Peyer's patch (tissue), 4 donors: ENCODE measurements around the gene OXNAD1. TPM values are rescaled to one million over a fixed set of nuclear protein-coding genes. Genes with fewer than 3 reads are reported as not detected.

Source experiments
- DNase-seq, 3 donors: peaks; one replicate each; pipeline ENCODE4 v3.0.0-alpha.2; 2017 to 2019
- H3K27ac ChIP-seq, 4 donors: fragments of 200-600 bp; sonication (generic); one replicate each; pipeline ENCODE4 v1.5.1; 2016 to 2019
- H3K27me3 ChIP-seq, 2 donors: fragments of 200-600 bp; sonication (generic); one replicate each; pipeline ENCODE4 v1.5.1; 2019
- H3K36me3 ChIP-seq, 3 donors: fragments of 200-600 bp; sonication (generic); one replicate each; pipeline ENCODE4 v1.5.1; 2016 to 2019
- H3K4me1 ChIP-seq, 4 donors: fragments of 200-600 bp; sonication (generic); one replicate each; pipeline ENCODE4 v1.5.1; 2016 to 2019
- H3K4me3 ChIP-seq, 4 donors: fragments of 200-600 bp; sonication (generic); 1 replicate in 3 of 4; 2 replicates in 1 of 4; pipeline ENCODE4 v1.5.1; 2016 to 2019; ENCODE audit warnings: mild to moderate bottlenecking in 1 of 4
- H3K9me3 ChIP-seq, 4 donors: fragments of 200-600 bp; sonication (generic); one replicate each; pipeline ENCODE4 v1.5.1; 2016 to 2019; ENCODE audit warnings: mild to moderate bottlenecking in 1 of 4
- CTCF ChIP-seq, 6 experiments: fragments of 450-650 bp in 4 of 6; fragments of 200-600 bp in 2 of 6; sonication (generic) in 1 of 6; IDR thresholded peaks; one replicate each; pipeline ENCODE4 v1.5.1; 2017 to 2019; ENCODE audit warnings: antibody characterized with exemption in 6 of 6, mild to moderate bottlenecking in 3 of 6, moderate library complexity in 1 of 6
- POLR2A ChIP-seq, 2 donors: fragments of 450-650 bp; IDR thresholded peaks; one replicate each; pipeline ENCODE4 v1.5.1; 2017; ENCODE audit warnings: antibody characterized with exemption in 2 of 2, mild to moderate bottlenecking in 2 of 2, moderate library complexity in 2 of 2
- total RNA-seq, 4 donors: library from RNA; depleted of rRNA; stranded (reverse); fragments of >200 nt; gene quantifications; one replicate each; pipeline ENCODE4 v1.1.0, GENCODE V29; 2016

OXNAD1 gene
- total RNA-seq, 4 donors from 2014 or later = 44.5 to 45.8 (median 45.2) TPM

GRCh38 chr3:16300881-16301359 lies 35.9 kb downstream of the OXNAD1 start:
- H3K4me1 ChIP-seq = peaks cover 0 to 8% (median 4%) of the 10 kb centered on the region in 4 donors
- no peaks in the 10 kb centered on the region for H3K9me3 ChIP-seq
- peaks cover 0 to 37% (median 0%) of the 10 kb centered on the region in 3 donors for H3K36me3 ChIP-seq
- TF ChIP-seq POLR2A (IDR thresholded peaks at IDR 0.05) (no peak), CTCF (IDR thresholded peaks at IDR 0.05) (no peak)
- H3K27me3 ChIP-seq = no peaks in the 10 kb centered on the region
- DNase-seq = peak in 2 of 3 donors; percentile 62 to 79
- H3K27ac ChIP-seq = peak overlapping the region; percentile 57 to 70 (median 63)
- H3K4me3 ChIP-seq = no peak overlapping the region

GRCh38 chr3:16301507-16301906 lies 36.5 kb downstream of the OXNAD1 start:
- H3K27ac ChIP-seq = peak overlapping the region; percentile 57 to 70 (median 63)
- no peak for TF ChIP-seq CTCF (IDR thresholded peaks at IDR 0.05)
- no peak overlapping the region for H3K4me3 ChIP-seq
- H3K4me1 ChIP-seq = peaks cover 0 to 8% (median 4%) of the 10 kb centered on the region in 4 donors
- peak in 1 of 3 donors; percentile 37 for DNase-seq
- H3K27me3 ChIP-seq = no peaks in the 10 kb centered on the region
- H3K9me3 ChIP-seq = no peaks in the 10 kb centered on the region
- peaks cover 0 to 35% (median 0%) of the 10 kb centered on the region in 3 donors for H3K36me3 ChIP-seq

- Histone ChIP-seq H3K27me3 (no peaks in the 10 kb centered on the region), H3K36me3 (peaks cover 0 to 32% (median 0%) of the 10 kb centered on the region in 3 donors), H3K9me3 (no peaks in the 10 kb centered on the region), H3K27ac (peak overlapping the region in 3 of 4 donors; percentile 57 to 70 (median 64)), H3K4me1 (peaks cover 0 to 8% (median 4%) of the 10 kb centered on the region in 4 donors), H3K4me3 (no peak overlapping the region)
- no peak for DNase-seq
- no peak for TF ChIP-seq POLR2A (IDR thresholded peaks at IDR 0.05)
- TF ChIP-seq CTCF (IDR thresholded peaks at IDR 0.05) = no peak
Observed at GRCh38 chr3:16302082-16302631, 37.1 kb downstream of the OXNAD1 start.

GRCh38 chr3:16303037-16303575 lies 38.1 kb downstream of the OXNAD1 start:
- TF ChIP-seq CTCF (IDR thresholded peaks at IDR 0.05) = no peak
- no peak for TF ChIP-seq POLR2A (IDR thresholded peaks at IDR 0.05)
- no peak for DNase-seq
- H3K4me1 ChIP-seq = peaks cover 0 to 8% (median 4%) of the 10 kb centered on the region in 4 donors
- H3K27ac ChIP-seq = peak overlapping the region in 2 of 4 donors; percentile 15 to 64
- H3K27me3 ChIP-seq = no peaks in the 10 kb centered on the region
- H3K4me3 ChIP-seq = no peak overlapping the region
- peaks cover 0 to 31% (median 0%) of the 10 kb centered on the region in 3 donors for H3K36me3 ChIP-seq
- H3K9me3 ChIP-seq = no peaks in the 10 kb centered on the region

GRCh38 chr3:16304061-16305010 lies 39.3 kb downstream of the OXNAD1 start:
- TF ChIP-seq CTCF (IDR thresholded peaks at IDR 0.05) (no peak), POLR2A (IDR thresholded peaks at IDR 0.05) (no peak)
- Histone ChIP-seq H3K27ac (peak overlapping the region in 3 of 4 donors; percentile 25 to 53 (median 52)), H3K4me3 (no peak overlapping the region), H3K27me3 (no peaks in the 10 kb centered on the region), H3K36me3 (peaks cover 0 to 29% (median 0%) of the 10 kb centered on the region in 3 donors), H3K9me3 (no peaks in the 10 kb centered on the region), H3K4me1 (peaks cover 0 to 8% (median 4%) of the 10 kb centered on the region in 4 donors)
- no peak for DNase-seq
